Hematopoietic multipotent progenitor cell treated with erythropoietin and hydrocortisone succinate and interleukin-3 and kit ligand, for 4 days (in vitro differentiated cells): ENCODE results near the gene CDC42BPG.
"Not testable (repeated sequence)": the region's sequence is repeated elsewhere in the genome, so short reads cannot be mapped to it uniquely, and the experiment has no call there.

Experiments used
- DNase-seq: peaks from one replicate; pipeline ENCODE4 v3.0.0-alpha.2; 2015

The CDC42BPG gene

GRCh38 chr11:64834031-64834722, 10.3 kb downstream of the CDC42BPG start:
- no peak for DNase-seq

- no peak for DNase-seq
Measured at GRCh38 chr11:64833509-64833908, 10.9 kb downstream of the CDC42BPG start.

GRCh38 chr11:64833198-64833502, 11.3 kb downstream of the CDC42BPG start:
- DNase-seq, result no peak

GRCh38 chr11:64832467-64833197, 11.8 kb downstream of the CDC42BPG start:
- no peak for DNase-seq

GRCh38 chr11:64831411-64831891, 13.0 kb downstream of the CDC42BPG start:
- DNase-seq, result no peak

- no peak for DNase-seq
Measured at GRCh38 chr11:64829536-64830251, 14.8 kb downstream of the CDC42BPG start.

GRCh38 chr11:64827451-64827839, 17.0 kb downstream of the CDC42BPG start:
- no peak for DNase-seq

- DNase-seq, result no peak
Measured at GRCh38 chr11:64826578-64827450, 17.6 kb downstream of the CDC42BPG start.

- no peak for DNase-seq
Measured at GRCh38 chr11:64826062-64826461, 18.4 kb downstream of the CDC42BPG start.

- no peak for DNase-seq
Measured at GRCh38 chr11:64823568-64824119, 20.8 kb downstream of the CDC42BPG start.

GRCh38 chr11:64817476-64817875, 27.0 kb downstream of the CDC42BPG start:
- DNase-seq, result no peak

- DNase-seq, result not testable (repeated sequence)
Measured at GRCh38 chr11:64815433-64815832, 29.0 kb downstream of the CDC42BPG start.

GRCh38 chr11:64814712-64815187, 29.7 kb downstream of the CDC42BPG start:
- no peak for DNase-seq

- no peak for DNase-seq
Measured at GRCh38 chr11:64813826-64814225, 30.6 kb downstream of the CDC42BPG start.

GRCh38 chr11:64810891-64811272, 33.6 kb downstream of the CDC42BPG start:
- DNase-seq, result no peak

GRCh38 chr11:64810271-64810890, 34.1 kb downstream of the CDC42BPG start, which contains the start of gene MEN1:
Gene MEN1 (minus strand): TSS chr11:64810551. CDS start chr11:64810109, 442 bp downstream.
- peak; percentile 99 for DNase-seq

- DNase-seq, result peak; percentile 35
Measured at GRCh38 chr11:64809781-64810241, 34.6 kb downstream of the CDC42BPG start.

GRCh38 chr11:64805481-64805880, 39.0 kb downstream of the CDC42BPG start:
- no peak for DNase-seq

GRCh38 chr11:64804346-64805210, 39.9 kb downstream of the CDC42BPG start:
- DNase-seq, result peak; percentile 40

GRCh38 chr11:64803846-64804345, 40.6 kb downstream of the CDC42BPG start:
- DNase-seq, result no peak
